GM21447 (cell line): ENCODE data around the gene ALDOB.
"Not testable (repeated sequence)": the region's sequence is repeated elsewhere in the genome, so short reads cannot be mapped to it uniquely, and the experiment has no call there.

Source experiments
- ATAC-seq: cut with Tn5 transposase; IDR thresholded peaks from one replicate; pipeline ENCODE4 v1.9.1; 2021; ENCODE audit not compliant: unreplicated experiment

The ALDOB gene

DNA sequence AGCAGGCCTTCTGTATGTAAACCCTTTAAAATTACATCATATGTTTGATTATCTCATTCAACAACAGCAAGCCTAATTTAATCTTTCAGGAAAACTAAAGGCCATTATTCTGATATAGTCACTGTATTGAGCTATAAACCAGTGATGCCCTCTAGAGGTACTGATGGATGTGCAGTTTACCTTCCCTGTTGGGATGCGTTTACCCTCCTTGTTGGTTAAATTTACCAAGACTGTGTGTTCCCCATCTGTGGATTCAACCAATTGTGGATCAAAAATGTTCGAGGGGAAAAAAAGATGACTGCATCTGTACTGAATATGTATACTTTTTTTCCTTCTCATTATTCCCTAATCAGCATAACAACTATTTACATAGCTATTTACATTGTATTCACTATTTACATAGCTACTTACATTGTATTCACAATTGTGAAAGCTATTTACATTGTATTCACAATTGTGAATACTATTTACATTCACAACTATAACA is 47.0 kb downstream of the ALDOB start:
- ATAC-seq: no peak

DNA sequence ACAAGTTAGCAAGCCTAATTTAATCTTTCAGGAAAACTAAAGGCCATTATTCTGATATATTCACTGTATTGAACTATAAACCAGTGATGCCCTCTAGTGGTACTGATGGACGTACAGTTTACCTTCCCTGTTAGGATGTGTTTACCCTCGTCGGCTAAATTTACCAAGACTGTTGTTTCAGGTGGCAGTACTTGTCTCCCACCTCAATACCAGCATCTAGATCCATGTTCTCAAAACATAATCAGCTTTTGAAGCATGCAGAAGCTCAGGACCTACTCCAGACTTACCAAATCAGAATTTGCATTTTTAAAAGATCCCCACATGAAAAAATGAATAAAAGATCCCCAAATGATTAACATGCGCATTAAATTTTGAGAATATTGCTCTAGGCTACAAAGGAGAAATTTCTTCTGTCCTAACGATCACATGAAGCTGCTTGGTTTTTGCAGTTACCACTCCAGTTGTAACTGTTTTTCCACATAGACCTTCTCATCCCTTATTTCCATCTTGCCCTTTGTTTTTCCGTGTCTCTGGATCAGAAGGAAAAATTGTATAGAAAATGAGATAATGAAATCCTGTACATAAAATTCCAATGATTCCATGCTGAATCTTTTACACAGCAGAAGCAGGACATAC is 47.6 kb downstream of the ALDOB start:
- ATAC-seq: no peak

DNA sequence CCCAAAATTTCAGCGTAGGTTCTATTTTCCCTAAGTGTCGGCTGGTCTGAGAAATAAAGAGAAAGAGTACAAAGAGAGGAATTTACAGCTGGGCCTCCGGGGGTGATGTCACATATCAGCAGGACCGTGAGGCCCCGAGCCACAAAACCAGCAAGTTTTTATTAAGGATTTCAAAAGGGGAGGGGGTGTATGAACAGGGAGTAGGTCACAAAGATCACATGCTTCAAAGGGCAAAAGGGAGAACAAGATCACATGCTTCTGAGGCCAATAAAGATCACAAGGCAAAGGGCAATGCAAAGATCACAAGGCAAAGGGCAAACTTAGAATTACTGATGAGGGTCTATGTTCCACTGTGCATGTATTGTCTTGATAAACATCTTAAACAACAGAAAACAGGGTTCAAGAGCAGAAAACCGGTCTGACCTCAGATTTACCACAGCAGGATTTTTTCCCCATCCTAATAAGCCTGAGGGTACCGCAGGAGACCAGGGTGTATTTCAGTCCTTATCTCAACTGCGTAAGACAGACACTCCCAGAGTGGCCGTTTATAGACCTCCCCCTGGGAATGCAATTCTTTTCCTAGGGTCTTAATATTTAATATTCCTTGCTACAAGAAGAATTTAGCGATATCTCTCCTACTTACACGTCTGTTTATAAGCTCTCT is 50.6 kb downstream of the ALDOB start, which contains the start of gene BAAT:
Gene BAAT, minus strand, starts transcription at position 134 of the 664 bp plus-strand sequence. CDS start 13,602 bp downstream, outside the sequence.
- not testable (repeated sequence) for ATAC-seq

- no peak for ATAC-seq
These were observed 52.2 kb downstream of the ALDOB start for GRCh38 chr9:101383361-101383760.

- no peak for ATAC-seq
These were observed 53.7 kb downstream of the ALDOB start for GRCh38 chr9:101381833-101382342.

DNA sequence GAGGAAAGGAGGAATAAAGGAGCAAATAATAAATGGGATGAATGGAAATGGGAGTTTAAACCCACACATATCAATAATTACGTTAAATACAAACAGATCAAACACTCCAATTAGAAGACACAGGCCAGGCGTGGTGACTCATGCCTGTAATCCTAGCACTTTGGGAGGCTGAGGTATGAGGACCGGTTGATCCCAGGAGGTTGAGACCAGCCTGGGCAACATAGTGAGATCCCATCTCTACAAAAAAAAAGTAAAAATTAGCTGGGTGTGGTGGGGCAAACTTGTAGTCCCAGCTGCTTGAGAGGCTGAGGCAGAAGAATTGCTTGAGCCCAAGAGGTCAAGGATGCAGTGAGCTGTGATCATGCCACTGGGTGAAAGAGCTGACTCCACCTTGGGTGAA is 54.5 kb downstream of the ALDOB start:
- no peak for ATAC-seq

DNA sequence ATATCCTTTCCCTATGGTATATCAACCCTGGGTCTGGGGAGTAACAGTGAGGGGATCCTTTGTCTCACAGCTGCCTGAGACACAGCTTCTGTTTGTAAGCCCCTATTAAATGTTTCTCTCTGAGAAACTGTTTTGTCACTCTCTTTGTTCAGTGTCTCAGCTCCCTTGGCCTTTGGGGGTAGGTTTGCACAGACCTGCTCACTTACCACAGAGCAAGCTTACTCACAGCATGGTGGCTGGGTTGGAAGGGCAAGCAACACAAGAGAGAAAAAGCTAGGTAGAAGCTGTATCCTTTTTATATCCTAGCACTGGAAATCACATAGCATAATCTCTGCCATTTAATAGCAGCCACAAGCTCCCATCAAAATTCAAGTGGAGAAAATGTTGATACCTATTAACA is 55.3 kb downstream of the ALDOB start:
- ATAC-seq: no peak

DNA sequence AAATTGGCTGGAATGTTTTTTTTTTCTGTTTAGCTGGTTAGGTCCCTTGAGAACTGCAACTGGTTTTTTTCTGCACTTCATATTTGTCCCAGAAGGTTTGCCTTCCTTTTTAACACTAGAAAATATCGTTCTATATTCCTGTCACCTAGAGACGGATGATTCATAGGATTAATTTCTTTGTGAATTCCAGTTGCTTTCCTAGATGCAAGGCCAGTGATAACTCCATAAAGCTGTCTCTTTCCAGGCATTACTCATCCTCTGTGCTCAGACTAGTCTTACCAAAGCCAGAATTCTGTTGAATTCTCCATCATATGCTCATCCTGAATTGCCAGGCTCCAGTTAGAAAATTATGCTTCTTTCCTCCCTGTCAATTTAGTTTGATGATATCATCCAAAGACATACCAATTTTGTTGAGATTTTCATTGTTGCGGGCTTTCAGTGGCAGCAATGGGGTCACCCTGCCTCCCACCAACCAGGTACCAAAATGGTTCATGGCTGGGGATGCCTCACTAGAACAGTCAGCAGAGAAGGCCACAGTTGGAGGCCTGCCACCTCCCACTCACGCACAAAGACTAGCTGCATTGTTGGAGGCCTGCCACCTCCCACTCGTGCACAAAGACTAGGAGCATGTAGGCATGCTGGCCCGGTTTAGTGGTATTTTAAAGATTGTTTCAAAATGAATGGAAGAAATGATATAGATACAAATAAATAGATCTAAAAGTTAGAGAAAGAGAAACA is 59.3 kb downstream of the ALDOB start:
- no peak for ATAC-seq

GRCh38 chr9:101375546-101375945 is 60.0 kb downstream of the ALDOB start:
- ATAC-seq: no peak

GRCh38 chr9:101372327-101373118 is 63.1 kb downstream of the ALDOB start:
- no peak for ATAC-seq

DNA sequence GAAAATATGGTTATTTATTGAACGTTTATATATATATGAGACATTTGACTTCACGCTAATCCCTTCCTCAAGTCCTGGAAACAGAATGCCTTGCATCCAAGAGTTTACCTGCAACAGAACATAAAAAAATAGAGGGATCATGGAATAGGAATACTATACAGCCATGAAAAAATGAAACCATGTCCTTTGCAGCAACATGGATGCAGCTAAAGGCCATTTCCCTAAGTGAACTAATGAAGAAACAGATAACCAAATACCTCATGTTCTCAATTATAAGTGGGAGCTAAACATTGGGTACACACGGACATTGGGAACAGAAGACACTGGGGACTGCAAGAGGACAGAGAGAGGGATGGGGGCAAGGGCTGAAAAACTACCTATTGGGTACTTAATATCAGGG is 63.8 kb downstream of the ALDOB start:
- no peak for ATAC-seq
